Liver (tissue), 9 donors: ENCODE data around the gene CLASRP. TPM values are rescaled to one million over a fixed set of nuclear protein-coding genes. Genes with fewer than 3 reads are reported as not detected.

Experiments
- DNase-seq: peaks from one replicate; pipeline ENCODE4 v3.0.0-alpha.2; 2017; ENCODE audit warnings: low spot score
- H3K27ac ChIP-seq, 2 donors: one replicate each; pipeline ENCODE4 v1.7.0; 2013; ENCODE audit warnings: inconsistent platforms in 2 of 2, low read length in 2 of 2, control low read depth in 1 of 2, low read depth in 1 of 2, mild to moderate bottlenecking in 1 of 2
- H3K27me3 ChIP-seq, 4 donors: one replicate each; pipeline versions ENCODE4 v1.6.1 to v1.7.0; 2013; ENCODE audit warnings: low read length in 3 of 4, inconsistent platforms in 1 of 4, mild to moderate bottlenecking in 1 of 4, moderate library complexity in 1 of 4; ENCODE audit not compliant: control insufficient read depth in 4 of 4, insufficient read depth in 4 of 4
- H3K36me3 ChIP-seq, 4 donors: one replicate each; pipeline versions ENCODE4 v1.6.1 to v1.7.0; 2013; ENCODE audit warnings: low read length in 3 of 4, mild to moderate bottlenecking in 3 of 4, low read depth in 1 of 4, moderate library complexity in 1 of 4; ENCODE audit not compliant: control insufficient read depth in 4 of 4, insufficient read depth in 3 of 4
- H3K4me1 ChIP-seq, 4 donors: one replicate each; pipeline versions ENCODE4 v1.6.1 to v1.7.0; 2013; ENCODE audit warnings: low read length in 3 of 4, mild to moderate bottlenecking in 3 of 4, moderate library complexity in 1 of 4; ENCODE audit not compliant: control insufficient read depth in 4 of 4, insufficient read depth in 4 of 4
- H3K4me3 ChIP-seq, 3 donors: one replicate each; pipeline versions ENCODE4 v1.6.1 to v1.7.0; 2013; ENCODE audit warnings: low read length in 3 of 3, control low read depth in 1 of 3, low read depth in 1 of 3, mild to moderate bottlenecking in 1 of 3
- H3K9ac ChIP-seq, 2 donors: one replicate each; pipeline ENCODE4 v1.7.0; 2013; ENCODE audit warnings: low read length in 2 of 2, mild to moderate bottlenecking in 2 of 2, moderate library complexity in 2 of 2, control low read depth in 1 of 2, low read depth in 1 of 2
- H3K9me3 ChIP-seq, 4 donors: one replicate each; pipeline versions ENCODE4 v1.6.1 to v1.7.0; 2013; ENCODE audit warnings: low read length in 3 of 4; ENCODE audit not compliant: control insufficient read depth in 4 of 4
- CTCF ChIP-seq: fragments of 150-350 bp; IDR thresholded peaks from 2 replicates; pipeline ENCODE4 v1.5.1; 2017; ENCODE audit warnings: improper control_type of control experiment, low read depth, low read length; ENCODE audit not compliant: missing input control
- EGR1 ChIP-seq, 2 donors: IDR thresholded peaks; 2 replicates each; pipeline ENCODE4 v1.6.1; 2016 to 2018; ENCODE audit warnings: antibody characterized with exemption in 2 of 2, low read depth in 2 of 2
- FOXA1 ChIP-seq: IDR thresholded peaks from 2 replicates; pipeline ENCODE4 v1.6.1; 2016; ENCODE audit warnings: antibody characterized with exemption
- FOXA2 ChIP-seq: IDR thresholded peaks from 2 replicates; pipeline ENCODE4 v1.6.1; 2016; ENCODE audit warnings: antibody characterized with exemption
- HNF4G ChIP-seq: IDR thresholded peaks from 2 replicates; pipeline ENCODE4 v1.6.1; 2016; ENCODE audit warnings: antibody characterized with exemption
- JUND ChIP-seq, 2 donors: IDR thresholded peaks; 2 replicates each; pipeline ENCODE4 v1.6.1; 2016; ENCODE audit warnings: antibody characterized with exemption in 2 of 2
- NR2F2 ChIP-seq: IDR thresholded peaks from 2 replicates; pipeline ENCODE4 v1.6.1; 2016; ENCODE audit warnings: antibody characterized with exemption
- RAD21 ChIP-seq, 2 donors: IDR thresholded peaks; 2 replicates each; pipeline ENCODE4 v1.6.1; 2016; ENCODE audit warnings: antibody characterized with exemption in 2 of 2, mild to moderate bottlenecking in 2 of 2
- RXRA ChIP-seq, 2 donors: IDR thresholded peaks; 2 replicates each; pipeline ENCODE4 v1.6.1; 2017 to 2018; ENCODE audit warnings: antibody characterized with exemption in 2 of 2, mild to moderate bottlenecking in 1 of 2
- SP1 ChIP-seq: IDR thresholded peaks from 2 replicates; pipeline ENCODE4 v1.6.1; 2018; ENCODE audit warnings: antibody characterized with exemption, mild to moderate bottlenecking
- TAF1 ChIP-seq: conservative IDR thresholded peaks from 2 replicates; pipeline ENCODE4 v1.6.1; 2016; ENCODE audit warnings: antibody characterized with exemption, mild to moderate bottlenecking
- WGBS: extraction: QIAGEN DNeasy Blood & Tissue Kit; methylation state at CpG from one replicate; pipeline ENCODE4 v1.1.7; 2013; 5-methylcytosine and 5-hydroxymethylcytosine counted together
- polyA plus RNA-seq, 2 donors: library from polyadenylated mRNA; stranded (reverse) in 1 of 2; unstranded in 1 of 2; fragments of 200-250 nt in 1 of 2; fragments of >200 nt in 1 of 2; fragmentation: Nextera tagmentation in 1 of 2; extraction: Ambion mirVana in 1 of 2; gene quantifications; one replicate each; pipeline versions ENCODE4 v1.2.1 to v1.2.3, GENCODE V29; 2013 to 2015
- total RNA-seq, 2 donors: library from RNA; depleted of rRNA; stranded (reverse); fragments of >200 nt; gene quantifications; one replicate each; pipeline ENCODE4 v1.2.3, GENCODE V29; 2014
- TF ChIP-seq, protein P1 (sequence below): IDR thresholded peaks from 2 replicates; pipeline ENCODE4 v1.6.1; 2016; ENCODE audit warnings: antibody characterized with exemption
- TF ChIP-seq, protein P2 (sequence below): IDR thresholded peaks from 2 replicates; pipeline ENCODE4 v1.6.1; 2016; ENCODE audit warnings: antibody characterized with exemption
- donor health status: healthy.
- donor health status: healthy.
- donor health status: healthy.
- donor health status: healthy.
- donor health status: healthy.

Gene CLASRP
- total and polyA plus RNA-seq, 4 donors, result 9.0 to 44.3 (median 12.8) TPM

DNA sequence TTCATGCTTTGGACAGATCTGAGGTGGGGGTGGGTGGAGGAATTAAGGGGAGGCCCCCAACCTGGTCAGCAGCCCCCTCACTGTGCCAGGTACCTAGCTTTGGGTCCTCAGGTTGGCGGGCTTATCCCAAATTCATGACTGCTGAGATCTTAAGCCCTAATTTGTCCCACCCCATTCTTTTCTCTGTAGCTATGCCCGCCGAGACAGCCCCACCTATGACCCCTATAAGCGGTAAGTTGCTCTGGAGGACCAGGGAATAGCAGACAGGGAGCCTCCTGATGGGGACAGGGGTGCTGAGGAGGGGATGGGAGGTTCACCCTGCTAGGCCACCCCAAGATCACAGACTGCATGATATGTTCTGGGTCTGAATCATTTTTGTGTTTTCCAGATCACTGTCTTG lies 23.1 kb downstream of the CLASRP start:
- peaks cover 36 to 79% (median 54%) of the 10 kb centered on the region in 4 donors for H3K36me3 ChIP-seq
- no peaks in the 10 kb centered on the region for H3K4me1 ChIP-seq
- H3K27me3 ChIP-seq, result no peaks in the 10 kb centered on the region
- no peaks in the 10 kb centered on the region for H3K9me3 ChIP-seq
- no peak overlapping the region for H3K4me3 ChIP-seq
- 91% methylated on average over 4 of the region's 4 CpGs for WGBS
- H3K27ac ChIP-seq, result no peak overlapping the region
- no peak overlapping the region for H3K9ac ChIP-seq
- TF ChIP-seq EGR1 (IDR thresholded peaks at IDR 0.05; ENCODE audit: low read depth in 2 of 2), result no peak
- TF ChIP-seq RAD21 (IDR thresholded peaks at IDR 0.05), result no peak
- no peak for TF ChIP-seq SP1
- TF ChIP-seq RXRA (IDR thresholded peaks at IDR 0.05), result no peak
- TF ChIP-seq, protein P1, sequence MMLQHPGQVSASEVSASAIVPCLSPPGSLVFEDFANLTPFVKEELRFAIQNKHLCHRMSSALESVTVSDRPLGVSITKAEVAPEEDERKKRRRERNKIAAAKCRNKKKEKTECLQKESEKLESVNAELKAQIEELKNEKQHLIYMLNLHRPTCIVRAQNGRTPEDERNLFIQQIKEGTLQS, result no peak
- no peak for TF ChIP-seq CTCF
- no peak for DNase-seq

DNA sequence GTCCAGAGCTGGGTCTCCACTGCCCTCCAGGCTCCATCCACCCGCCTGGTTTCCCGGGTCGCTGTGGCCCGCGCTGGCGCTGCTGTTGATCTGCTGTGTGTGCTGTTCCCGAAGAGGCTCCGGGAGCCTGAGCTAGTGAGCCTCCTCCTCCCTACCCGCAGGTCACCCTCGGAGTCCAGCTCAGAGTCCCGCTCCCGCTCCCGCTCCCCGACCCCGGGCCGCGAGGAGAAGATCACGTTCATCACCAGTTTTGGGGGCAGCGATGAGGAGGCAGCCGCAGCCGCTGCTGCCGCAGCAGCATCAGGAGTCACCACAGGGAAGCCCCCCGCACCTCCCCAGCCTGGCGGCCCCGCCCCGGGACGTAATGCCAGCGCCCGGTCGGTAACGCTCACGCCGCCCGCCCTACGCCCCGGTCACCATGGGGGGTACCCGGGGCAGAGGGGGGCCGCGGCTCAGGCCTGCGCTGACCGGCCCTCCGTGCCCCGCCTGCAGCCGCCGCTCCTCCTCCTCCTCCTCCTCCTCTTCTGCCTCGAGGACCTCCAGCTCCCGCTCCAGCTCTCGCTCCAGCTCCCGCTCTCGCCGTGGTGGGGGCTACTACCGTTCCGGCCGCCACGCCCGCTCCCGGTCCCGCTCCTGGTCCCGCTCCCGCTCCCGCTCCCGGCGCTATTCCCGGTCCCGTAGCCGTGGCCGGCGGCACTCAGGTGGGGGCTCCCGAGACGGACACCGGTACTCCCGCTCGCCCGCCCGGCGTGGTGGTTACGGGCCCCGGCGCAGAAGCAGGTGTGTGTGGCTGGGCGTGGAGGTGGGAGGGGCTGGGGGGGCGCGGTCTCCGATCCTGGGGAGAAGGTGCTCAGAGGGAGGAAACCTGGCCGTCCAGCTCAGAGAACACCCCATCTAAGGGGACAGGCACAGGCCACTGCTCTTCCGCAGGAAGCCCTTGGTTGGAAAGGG lies 25.3 kb downstream of the CLASRP start:
- 96% methylated on average over 85 of the region's 85 CpGs for WGBS
- Histone ChIP-seq H3K9me3 (no peaks in the 10 kb centered on the region), H3K27me3 (no peaks in the 10 kb centered on the region), H3K9ac (no peak overlapping the region), H3K27ac (no peak overlapping the region), H3K4me3 (no peak overlapping the region), H3K36me3 (peaks cover 46 to 72% (median 53%) of the 10 kb centered on the region in 4 donors), H3K4me1 (no peaks in the 10 kb centered on the region)
- DNase-seq, result no peak
- TF ChIP-seq FOXA1, result no peak
- TF ChIP-seq JUND (IDR thresholded peaks at IDR 0.05), result no peak
- TF ChIP-seq HNF4G, result no peak
- TF ChIP-seq FOXA2, result no peak
- TF ChIP-seq RXRA (IDR thresholded peaks at IDR 0.05), result no peak
- TF ChIP-seq EGR1 (IDR thresholded peaks at IDR 0.05; ENCODE audit: low read depth in 2 of 2), result no peak
- TF ChIP-seq RAD21 (IDR thresholded peaks at IDR 0.05), result no peak
- no peak for TF ChIP-seq NR2F2
- no peak for TF ChIP-seq TAF1
- TF ChIP-seq, protein P2, sequence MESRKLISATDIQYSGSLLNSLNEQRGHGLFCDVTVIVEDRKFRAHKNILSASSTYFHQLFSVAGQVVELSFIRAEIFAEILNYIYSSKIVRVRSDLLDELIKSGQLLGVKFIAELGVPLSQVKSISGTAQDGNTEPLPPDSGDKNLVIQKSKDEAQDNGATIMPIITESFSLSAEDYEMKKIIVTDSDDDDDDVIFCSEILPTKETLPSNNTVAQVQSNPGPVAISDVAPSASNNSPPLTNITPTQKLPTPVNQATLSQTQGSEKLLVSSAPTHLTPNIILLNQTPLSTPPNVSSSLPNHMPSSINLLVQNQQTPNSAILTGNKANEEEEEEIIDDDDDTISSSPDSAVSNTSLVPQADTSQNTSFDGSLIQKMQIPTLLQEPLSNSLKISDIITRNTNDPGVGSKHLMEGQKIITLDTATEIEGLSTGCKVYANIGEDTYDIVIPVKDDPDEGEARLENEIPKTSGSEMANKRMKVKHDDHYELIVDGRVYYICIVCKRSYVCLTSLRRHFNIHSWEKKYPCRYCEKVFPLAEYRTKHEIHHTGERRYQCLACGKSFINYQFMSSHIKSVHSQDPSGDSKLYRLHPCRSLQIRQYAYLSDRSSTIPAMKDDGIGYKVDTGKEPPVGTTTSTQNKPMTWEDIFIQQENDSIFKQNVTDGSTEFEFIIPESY, result no peak
- TF ChIP-seq, protein P1, result no peak
